GM19438 (cell line): ENCODE data around the gene MYZAP.

Experiments
- ATAC-seq: cut with Tn5 transposase; IDR thresholded peaks from one replicate; pipeline ENCODE4 v1.9.1; 2021; ENCODE audit warnings: low read depth; ENCODE audit not compliant: unreplicated experiment

The MYZAP gene

GRCh38 chr15:57561041-57561711 is 30.5 kb upstream of the MYZAP start:
- ATAC-seq = peak; percentile 71

DNA sequence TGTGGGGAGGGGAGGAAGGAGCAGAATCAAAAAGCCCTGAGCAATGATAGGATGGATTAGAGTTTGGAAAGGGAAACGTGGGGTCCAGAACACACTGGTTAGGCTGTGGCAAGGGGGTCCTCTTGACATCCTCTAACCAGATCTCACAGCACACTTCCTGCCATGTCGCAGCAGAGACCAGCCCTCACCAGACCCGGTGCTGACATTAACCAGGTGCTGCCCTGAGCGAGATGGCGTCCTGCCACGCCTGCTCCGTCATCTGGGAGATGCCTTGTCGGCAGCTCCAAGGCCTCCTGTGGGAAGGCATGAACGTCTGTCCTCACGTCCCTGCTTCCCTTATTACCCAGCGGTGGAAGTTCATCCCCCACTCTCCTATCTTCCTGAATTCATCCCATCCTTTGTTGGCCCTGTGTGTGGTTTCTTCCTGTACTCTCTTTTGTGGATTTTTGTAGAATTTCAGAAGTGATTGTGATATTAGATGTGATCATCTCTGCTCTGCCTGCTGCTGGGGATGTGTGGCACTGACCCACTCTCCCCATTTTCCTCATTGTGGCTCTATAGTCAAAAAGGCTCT is 29.4 kb upstream of the MYZAP start:
- ATAC-seq = no peak

- ATAC-seq = no peak
Observed at GRCh38 chr15:57563416-57563815, 28.3 kb upstream of the MYZAP start.

DNA sequence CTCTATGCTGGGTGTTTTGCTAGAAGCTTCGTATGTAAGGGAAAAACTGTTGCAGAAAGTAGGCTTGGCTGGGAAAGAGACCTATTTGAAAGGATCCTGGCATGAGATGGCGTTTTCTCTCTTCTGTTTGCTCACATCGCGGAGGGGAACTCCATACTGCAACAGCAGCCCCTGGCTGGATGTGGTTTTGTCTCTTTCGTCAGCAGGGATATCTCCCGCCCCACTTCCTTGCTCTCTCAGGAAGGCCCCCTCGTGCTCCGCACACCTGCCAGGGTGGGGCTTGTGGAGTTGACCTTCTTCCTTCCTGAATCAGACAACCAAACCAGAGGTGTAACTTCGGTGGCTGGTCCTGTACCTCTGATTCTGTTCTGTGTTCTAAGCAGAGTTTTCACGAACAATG is 26.4 kb upstream of the MYZAP start:
- no peak for ATAC-seq

GRCh38 chr15:57566834-57567233 is 24.9 kb upstream of the MYZAP start:
- no peak for ATAC-seq

DNA sequence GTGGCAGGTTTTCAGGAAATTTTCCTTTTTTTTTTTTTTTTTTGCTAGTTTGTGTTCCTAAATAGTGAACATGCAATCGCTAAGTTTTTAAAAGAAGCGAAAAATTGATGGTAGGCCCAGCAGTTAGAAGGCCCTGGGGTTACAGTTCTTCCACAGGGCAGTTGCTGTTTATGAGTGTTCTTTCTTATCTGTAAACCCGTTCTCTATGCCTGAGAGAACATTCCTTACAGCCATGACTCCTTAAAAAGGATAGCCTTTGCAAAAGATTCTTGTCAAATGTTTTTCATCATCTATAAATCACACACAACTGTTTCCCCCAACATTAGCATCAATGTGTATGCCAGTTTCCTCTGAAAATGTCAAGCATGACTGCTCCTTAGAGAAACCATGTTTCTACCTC is 23.8 kb upstream of the MYZAP start:
- no peak for ATAC-seq

GRCh38 chr15:57568299-57568698 is 23.4 kb upstream of the MYZAP start:
- ATAC-seq = no peak

GRCh38 chr15:57570340-57570739 is 21.4 kb upstream of the MYZAP start:
- ATAC-seq = no peak

- no peak for ATAC-seq
Observed at GRCh38 chr15:57570994-57571393, 20.7 kb upstream of the MYZAP start.

DNA sequence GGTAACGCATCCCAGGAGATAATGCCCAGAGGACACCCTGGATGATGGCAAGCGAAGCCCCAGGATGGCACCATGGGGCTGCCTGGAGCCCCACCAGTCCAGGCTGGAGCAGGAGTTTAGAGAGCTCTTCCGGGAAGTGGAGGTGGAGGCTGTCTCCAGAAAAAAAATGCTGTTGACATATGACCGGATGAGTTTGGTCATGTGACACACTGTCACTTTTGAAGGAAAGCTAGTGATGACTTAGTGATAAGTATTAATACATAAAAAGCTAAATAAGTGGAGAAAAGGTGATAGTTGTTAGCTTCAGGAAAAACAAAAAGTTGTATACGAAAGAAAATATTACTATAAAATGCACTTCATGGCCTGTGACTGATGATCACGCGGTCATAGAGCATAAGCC is 20.0 kb upstream of the MYZAP start:
- ATAC-seq = no peak

DNA sequence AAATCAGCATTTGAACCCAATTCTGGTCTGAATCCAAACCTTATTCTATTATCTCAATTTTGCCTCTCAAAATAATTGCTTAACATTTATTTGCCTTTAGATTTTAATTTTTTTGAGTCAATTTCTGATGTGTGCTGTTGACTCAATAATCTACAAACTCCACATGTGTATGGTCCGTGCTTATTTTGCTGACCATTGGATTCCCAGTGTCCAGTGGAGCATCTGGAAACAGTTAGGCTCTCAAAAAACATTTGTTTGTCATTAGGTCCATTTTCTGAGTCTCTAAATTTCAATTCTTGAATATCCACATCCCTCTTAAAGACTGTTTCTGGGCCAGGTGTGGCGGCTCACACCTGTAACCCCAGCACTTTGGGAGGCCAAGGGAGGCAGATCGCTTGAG is 19.2 kb upstream of the MYZAP start:
- no peak for ATAC-seq

DNA sequence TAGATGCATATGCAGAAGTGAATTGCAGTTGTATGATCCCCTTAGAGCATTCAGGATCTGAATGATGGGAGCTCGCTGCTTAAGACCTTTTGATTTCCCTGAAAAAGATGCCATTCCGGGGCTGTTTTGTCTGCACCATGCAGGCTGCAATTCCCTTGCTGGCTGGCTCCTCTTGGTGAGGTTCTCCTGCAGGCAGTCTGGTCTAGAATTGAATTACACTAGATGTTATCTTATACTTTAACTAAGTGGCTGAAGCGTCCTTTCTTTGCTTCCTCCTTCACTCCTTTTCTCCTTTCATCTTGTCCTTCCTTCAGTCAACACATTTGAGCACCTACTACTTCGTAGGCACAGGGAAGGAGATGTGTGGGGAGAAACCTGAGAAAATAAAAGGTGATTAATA is 18.6 kb upstream of the MYZAP start:
- ATAC-seq = no peak

DNA sequence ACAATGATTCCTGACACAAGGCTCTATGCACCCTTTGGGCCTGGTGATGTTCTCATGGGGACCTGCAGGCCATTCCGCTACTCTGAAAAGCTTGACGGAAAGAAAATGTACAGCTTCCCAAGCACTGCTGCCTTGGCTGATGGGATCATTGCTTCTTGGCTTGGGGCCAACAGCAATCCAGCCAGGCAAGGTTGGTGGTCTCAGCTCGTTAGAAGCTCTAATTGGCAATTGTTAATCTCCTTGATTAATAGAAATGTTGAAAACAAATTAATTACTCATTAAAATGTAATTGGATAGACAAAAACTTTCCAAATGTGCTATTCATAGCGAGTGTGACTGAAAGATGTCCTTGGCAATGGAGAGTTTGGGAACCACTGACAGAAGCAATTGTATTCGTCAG is 16.3 kb upstream of the MYZAP start:
- ATAC-seq = no peak

GRCh38 chr15:57578288-57578900 is 13.3 kb upstream of the MYZAP start:
- no peak for ATAC-seq

DNA sequence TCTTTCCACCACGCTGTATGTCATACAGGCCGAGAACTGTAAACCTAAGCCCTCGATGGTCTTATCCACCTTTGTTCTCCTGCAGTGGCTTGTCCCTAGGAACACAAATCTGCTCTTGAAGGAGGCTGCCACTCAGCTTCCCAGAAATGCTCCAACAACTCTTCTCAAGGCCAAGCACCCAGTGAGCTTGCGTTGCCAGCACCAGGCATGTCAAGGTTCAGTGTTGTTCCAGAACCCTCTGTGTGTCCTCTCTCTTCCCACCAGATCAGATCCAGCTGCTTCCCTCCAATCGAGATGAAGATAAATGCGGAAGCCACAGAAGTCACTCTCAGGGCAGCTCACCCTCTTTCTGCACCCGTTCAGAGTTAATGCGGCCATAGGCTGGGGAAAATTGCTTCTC is 11.3 kb upstream of the MYZAP start:
- no peak for ATAC-seq

DNA sequence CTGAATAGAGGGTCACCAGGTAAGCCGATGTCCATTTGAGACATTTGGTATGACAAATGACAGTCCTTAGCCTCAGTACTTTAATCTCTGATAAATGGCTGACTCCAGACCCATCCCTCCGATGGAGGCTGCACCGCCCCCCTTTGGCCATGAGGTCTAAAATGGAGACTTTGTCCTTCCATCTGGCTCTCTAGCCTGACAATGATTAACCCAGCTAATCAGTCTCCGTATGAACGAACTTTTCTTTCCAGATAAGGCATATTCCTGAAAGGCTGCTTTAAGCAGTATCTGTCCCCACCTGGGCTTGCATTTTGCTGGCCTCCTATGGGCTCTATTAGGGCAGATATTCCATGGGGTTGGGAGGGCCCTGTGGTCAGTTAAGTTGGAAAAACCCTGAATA is 10.8 kb upstream of the MYZAP start:
- ATAC-seq = no peak

GRCh38 chr15:57582090-57582489 is 9.6 kb upstream of the MYZAP start:
- no peak for ATAC-seq

DNA sequence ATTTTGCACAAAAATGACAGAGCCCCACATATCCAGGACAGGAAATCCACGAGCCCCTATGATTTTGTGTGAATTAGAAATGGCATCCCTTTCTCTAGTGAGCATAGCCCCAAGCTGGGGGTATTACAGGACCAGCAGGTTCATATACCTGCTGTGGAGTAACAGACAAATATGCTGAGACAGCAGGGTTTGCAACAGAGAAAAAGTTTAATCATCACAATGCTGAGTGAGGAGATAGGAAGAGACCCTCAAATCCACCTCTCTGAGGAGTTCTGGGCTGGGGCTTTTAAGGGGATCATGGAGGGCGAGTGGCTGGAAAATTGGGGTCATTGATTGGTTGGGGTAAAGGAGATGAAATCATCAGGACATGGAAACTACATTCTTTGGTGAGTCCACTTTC is 8.4 kb upstream of the MYZAP start:
- ATAC-seq = no peak

GRCh38 chr15:57583720-57584119 is 8.0 kb upstream of the MYZAP start:
- no peak for ATAC-seq

DNA sequence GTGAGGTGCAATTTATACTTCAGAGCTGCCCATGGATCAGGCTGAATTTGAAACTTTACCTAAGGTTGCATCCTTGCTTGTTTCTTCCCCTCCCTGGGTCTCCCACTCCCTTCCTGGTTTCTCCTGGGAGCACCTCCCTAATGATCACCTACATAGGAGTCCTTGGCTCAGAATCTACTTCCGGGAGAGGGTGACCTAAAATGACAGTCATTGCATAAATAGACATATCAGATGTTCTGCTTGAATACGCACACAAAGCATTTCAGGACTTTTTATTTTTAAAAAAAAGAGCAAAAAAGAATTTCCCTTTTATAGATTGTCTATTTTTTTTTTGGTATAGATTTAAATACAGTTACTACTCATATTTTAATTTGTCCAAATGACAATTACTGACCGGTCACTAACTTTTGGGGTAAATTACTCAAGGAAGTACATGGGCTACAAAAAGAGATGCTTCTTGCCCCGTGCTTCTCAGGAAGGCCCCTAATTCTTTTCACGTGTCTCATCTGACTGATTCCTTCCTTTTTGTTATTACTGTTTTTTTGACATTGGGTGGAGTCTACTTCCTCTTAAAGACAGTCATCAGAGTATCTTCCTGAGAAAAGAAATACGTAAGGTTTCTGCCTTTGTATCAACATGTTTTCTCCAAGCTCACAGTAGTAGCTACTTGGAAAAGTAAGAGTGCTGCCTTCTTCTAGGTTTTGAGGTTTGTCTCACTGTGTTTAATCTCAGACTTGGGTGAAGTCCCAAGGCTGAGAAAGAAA is 4.9 kb upstream of the MYZAP start:
- no peak for ATAC-seq

GRCh38 chr15:57589281-57589680 is 2.4 kb upstream of the MYZAP start:
- ATAC-seq = no peak

GRCh38 chr15:57589754-57590153 is 1.9 kb upstream of the MYZAP start:
- ATAC-seq = no peak
